ENCODE results near the gene GPR84. TPM values are rescaled to one million over a fixed set of nuclear protein-coding genes. Genes with fewer than 3 reads are reported as not detected.
"Not testable (repeated sequence)": the region's sequence is repeated elsewhere in the genome, so short reads cannot be mapped to it uniquely, and the experiment has no call there.

Gene GPR84
- total and polyA plus RNA-seq, 2 donors, result 0.26 to 0.96 TPM

DNA sequence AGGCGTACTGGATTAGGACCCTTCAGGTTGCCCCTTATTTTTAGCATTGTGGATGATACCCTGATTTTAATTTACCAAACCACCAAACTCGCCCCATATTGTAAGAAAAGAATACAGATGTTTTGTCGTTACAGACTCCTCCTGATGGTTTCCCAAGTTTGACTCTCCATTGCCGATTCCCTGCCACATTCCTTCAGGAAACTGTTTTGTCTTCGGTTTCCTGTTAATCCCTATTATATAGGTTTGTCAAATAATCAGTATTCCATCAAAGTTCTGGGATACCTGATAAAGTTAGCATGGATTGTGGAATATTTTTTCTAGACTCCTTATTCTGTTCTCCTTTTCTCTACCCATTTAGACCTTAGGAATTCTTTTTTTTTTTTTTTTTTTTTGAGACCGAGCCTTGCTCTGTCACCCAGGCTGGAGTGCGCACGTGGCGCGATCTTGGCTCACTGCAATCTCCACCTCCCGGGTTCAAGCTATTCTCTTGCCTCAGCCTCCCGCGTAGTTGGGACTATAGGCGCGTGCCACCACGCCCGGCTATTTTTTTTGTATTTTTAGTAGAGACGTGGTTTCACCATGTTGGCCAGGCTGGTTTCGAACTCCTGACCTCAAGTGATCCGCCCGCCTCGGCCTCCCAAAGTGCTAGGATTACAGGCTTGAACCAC, 38.7 kb downstream of the GPR84 start:
- not testable (repeated sequence) for H3K4me1 ChIP-seq (ENCODE audit: insufficient read depth); DNase-seq (ENCODE audit: extremely low spot score); H3K36me3 ChIP-seq (ENCODE audit: insufficient read depth)
- WGBS, result 43% methylated on average over 22 of the region's 22 CpGs
- H3K4me3 ChIP-seq (ENCODE audit: low read depth, low read length), result peak overlapping the region; percentile 60
- H3K27ac ChIP-seq (ENCODE audit: low read depth), result peak overlapping the region; percentile 76

DNA sequence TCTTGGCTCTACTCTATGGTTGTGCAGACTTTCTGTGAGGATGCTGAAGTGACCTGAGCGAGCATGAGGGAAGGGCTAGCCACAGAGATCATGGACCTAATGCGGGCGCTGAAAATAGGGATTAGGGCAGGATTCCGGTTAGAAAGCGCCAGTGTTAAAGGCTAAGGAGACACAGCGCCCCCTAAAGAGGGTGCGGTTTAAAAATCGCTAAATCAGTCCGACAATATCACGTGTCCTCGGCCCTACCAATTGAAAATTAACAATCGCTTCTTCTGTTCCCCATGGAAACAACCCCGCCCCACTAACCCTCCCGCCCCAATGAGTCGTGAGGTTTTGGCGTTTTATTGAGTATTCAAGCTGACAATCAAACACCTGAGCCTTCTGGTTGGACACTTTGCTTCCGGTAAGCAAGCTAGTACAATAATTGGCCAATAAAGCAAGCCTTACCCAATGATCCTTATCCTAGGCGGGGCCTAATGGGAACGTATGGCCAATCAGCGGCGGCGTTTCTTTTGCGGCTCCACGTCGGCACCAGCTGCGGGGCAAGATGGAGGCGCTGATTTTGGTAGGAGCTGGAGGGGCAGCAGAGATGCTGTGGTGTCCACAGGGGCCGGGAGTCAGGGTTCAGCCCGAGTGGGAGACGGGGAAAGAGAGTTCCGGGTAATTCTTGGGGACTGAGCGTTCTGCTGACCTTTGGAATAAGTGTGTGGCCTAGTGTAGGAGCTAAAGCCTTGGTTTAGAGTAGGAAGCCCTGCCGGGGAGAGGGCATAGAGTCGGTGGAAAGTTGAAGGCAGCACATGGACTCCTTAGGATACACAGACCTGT, 39.5 kb downstream of the GPR84 start, which contains the start of gene COPZ1:
Gene COPZ1, plus strand, starts transcription at position 515 of the 825 bp plus-strand sequence. Its CDS starts 33 bp downstream, at position 548.
- Histone ChIP-seq H3K4me3 (ENCODE audit: low read depth, low read length) (peak within 1 kb of the TSS; percentile 60), H3K36me3 (ENCODE audit: insufficient read depth) (no peaks in the 10 kb centered on the region), H3K27ac (ENCODE audit: low read depth) (peak within 1 kb of the TSS; percentile 76), H3K4me1 (ENCODE audit: insufficient read depth) (no peaks in the 10 kb centered on the region)
- peak; percentile 99 for DNase-seq (ENCODE audit: extremely low spot score)
- under 1% methylated on average over 34 of the region's 34 CpGs for WGBS

DNA sequence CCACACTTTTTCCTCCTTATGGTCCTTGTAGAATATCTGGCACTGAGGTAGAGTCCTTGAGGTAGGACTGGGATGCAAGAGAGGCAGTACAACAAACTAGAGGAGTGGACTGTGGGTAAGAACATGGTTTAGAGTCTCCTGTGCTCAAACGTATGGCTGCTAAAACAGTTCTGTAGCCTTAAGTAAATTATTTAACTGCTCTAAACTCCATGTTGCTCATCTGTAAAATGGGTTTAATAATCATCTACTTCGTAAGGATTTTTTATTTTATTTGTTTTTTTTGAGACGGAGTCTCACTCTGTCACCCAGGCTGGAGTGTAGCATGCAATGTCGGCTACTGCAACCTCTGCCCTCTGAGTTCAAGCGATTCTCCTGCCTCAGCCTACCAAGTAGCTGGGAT, 42.9 kb downstream of the GPR84 start:
- Histone ChIP-seq H3K4me3 (ENCODE audit: low read depth, low read length) (no peak overlapping the region), H3K4me1 (ENCODE audit: insufficient read depth) (no peaks in the 10 kb centered on the region), H3K27ac (ENCODE audit: low read depth) (no peak overlapping the region), H3K36me3 (ENCODE audit: insufficient read depth) (no peaks in the 10 kb centered on the region)
- 86% methylated on average over 5 of the region's 5 CpGs for WGBS
- no peak for DNase-seq (ENCODE audit: extremely low spot score)

Small RNAs within 50 kb of the gene (small RNA-seq; reads per million reads assigned to genes)
- 494 reads per million, percentile 98 among the genes with 10 or more reads in this experiment for gene MIR148B
- gene RN7SL744P, result not detected
- not detected for gene RNU6-950P

Other genes with a start within 250 kb of the GPR84 start
- gene SMUG1, start 175.5 kb downstream of the GPR84 start, total RNA-seq, result 23.8 TPM
- gene SMUG1, start 175.5 kb downstream of the GPR84 start, polyA plus RNA-seq, result 21.4 TPM
- 83.2 TPM for gene CBX5, start 84.4 kb downstream of the GPR84 start, total RNA-seq
- gene CBX5, start 84.4 kb downstream of the GPR84 start, polyA plus RNA-seq, result 8.9 TPM
- gene HNRNPA1, start 83.8 kb downstream of the GPR84 start, total RNA-seq, result 375 TPM
- 1,101 TPM for gene HNRNPA1, start 83.8 kb downstream of the GPR84 start, polyA plus RNA-seq
- 0.63 TPM for gene NFE2, start 63.5 kb downstream of the GPR84 start, total RNA-seq
- 0.34 TPM for gene NFE2, start 63.5 kb downstream of the GPR84 start, polyA plus RNA-seq
- gene COPZ1, start 39.4 kb downstream of the GPR84 start, total RNA-seq, result 113 TPM
- 86.3 TPM for gene COPZ1, start 39.4 kb downstream of the GPR84 start, polyA plus RNA-seq
- 5.0 TPM for gene ZNF385A, start 20.2 kb upstream of the GPR84 start, total RNA-seq
- gene ZNF385A, start 20.2 kb upstream of the GPR84 start, polyA plus RNA-seq, result 26.3 TPM
- 139 TPM for gene ITGA5, start 54.8 kb upstream of the GPR84 start, total RNA-seq
- gene ITGA5, start 54.8 kb upstream of the GPR84 start, polyA plus RNA-seq, result 702 TPM
- gene GTSF1, start 109.1 kb upstream of the GPR84 start, total RNA-seq, result not detected
- gene GTSF1, start 109.1 kb upstream of the GPR84 start, polyA plus RNA-seq, result 0.30 TPM
- gene NCKAP1L, start 133.3 kb upstream of the GPR84 start, total RNA-seq, result 31.2 TPM
- gene NCKAP1L, start 133.3 kb upstream of the GPR84 start, polyA plus RNA-seq, result 45.5 TPM
- 4.4 TPM for gene PDE1B, start 185.1 kb upstream of the GPR84 start, total RNA-seq
- 11.0 TPM for gene PDE1B, start 185.1 kb upstream of the GPR84 start, polyA plus RNA-seq
- gene PPP1R1A, start 224.2 kb upstream of the GPR84 start, total RNA-seq, result 1.6 TPM
- gene PPP1R1A, start 224.2 kb upstream of the GPR84 start, polyA plus RNA-seq, result 2.5 TPM

Data from urinary bladder (tissue), 4 donors.